Parathyroid adenoma (tissue), 2 donors: ENCODE data around the gene RSF1.
A peak's percentile ranks its signal among the peaks of the same experiment; 100 is the strongest.

Experiments
- H2AFZ ChIP-seq: fragments of 300-600 bp; sonication (generic); one replicate; pipeline ENCODE4 v1.7.0; 2017; ENCODE audit warnings: antibody characterized with exemption, mild to moderate bottlenecking
- H3K27ac ChIP-seq: fragments of 300-600 bp; sonication (generic); one replicate; pipeline ENCODE4 v1.7.0; 2017
- H3K27me3 ChIP-seq: fragments of 300-600 bp; sonication (generic); one replicate; pipeline ENCODE4 v1.7.0; 2017; ENCODE audit warnings: low read length; ENCODE audit not compliant: control insufficient read depth, insufficient read depth
- H3K36me3 ChIP-seq: fragments of 300-600 bp; sonication (generic); one replicate; pipeline ENCODE4 v1.7.0; 2017; ENCODE audit warnings: low read length; ENCODE audit not compliant: control insufficient read depth, insufficient read depth
- H3K4me1 ChIP-seq: fragments of 300-600 bp; sonication (generic); one replicate; pipeline ENCODE4 v1.7.0; 2017; ENCODE audit warnings: control low read depth
- H3K4me2 ChIP-seq: fragments of 300-600 bp; sonication (generic); one replicate; pipeline ENCODE4 v1.7.0; 2017; ENCODE audit warnings: low read length
- H3K4me3 ChIP-seq: fragments of 300-600 bp; sonication (generic); one replicate; pipeline ENCODE4 v1.7.0; 2017; ENCODE audit warnings: low read depth, low read length
- H3K79me2 ChIP-seq: fragments of 300-600 bp; sonication (generic); one replicate; pipeline ENCODE4 v1.7.0; 2017; ENCODE audit warnings: control low read depth
- H3K9ac ChIP-seq: fragments of 300-600 bp; sonication (generic); one replicate; pipeline ENCODE4 v1.7.0; 2017; ENCODE audit warnings: mild to moderate bottlenecking
- H3K9me3 ChIP-seq: fragments of 300-600 bp; sonication (generic); one replicate; pipeline ENCODE4 v1.7.0; 2017; ENCODE audit warnings: low read length; ENCODE audit not compliant: control insufficient read depth
- CTCF ChIP-seq: fragments of 300-600 bp; sonication (generic); IDR thresholded peaks from one replicate; pipeline ENCODE4 v1.7.0; 2017; ENCODE audit warnings: antibody characterized with exemption, mild to moderate bottlenecking
- donor health status: primary hyperparathyroidism.

Gene RSF1

GRCh38 chr11:77821349-77821851 lies 878 bp upstream of the RSF1 start:
- no peak for TF ChIP-seq CTCF
- Histone ChIP-seq H3K4me2 (peak overlapping the region; percentile 86), H3K27ac (peak overlapping the region; percentile 8), H3K4me3 (peak overlapping the region; percentile 79), H3K9ac (no peak overlapping the region), H3K36me3 (no peaks in the 10 kb centered on the region), H3K9me3 (no peaks in the 10 kb centered on the region), H3K27me3 (no peaks in the 10 kb centered on the region), H2AFZ (peak overlapping the region; percentile 75), H3K4me1 (peaks cover 5% of the 10 kb centered on the region), H3K79me2 (peaks cover 11% of the 10 kb centered on the region)

GRCh38 chr11:77819921-77820564 lies 479 bp downstream of the RSF1 start:
- Histone ChIP-seq H3K79me2 (peaks cover 12% of the 10 kb centered on the region), H3K9me3 (no peaks in the 10 kb centered on the region), H3K9ac (peak overlapping the region; percentile 76), H3K4me3 (peak overlapping the region; percentile 79), H2AFZ (peak overlapping the region; percentile 85), H3K4me2 (peak overlapping the region; percentile 80), H3K4me1 (peaks cover 5% of the 10 kb centered on the region), H3K27me3 (no peaks in the 10 kb centered on the region), H3K36me3 (no peaks in the 10 kb centered on the region), H3K27ac (peak overlapping the region; percentile 83)
- no peak for TF ChIP-seq CTCF

GRCh38 chr11:77819411-77819920 lies 1.1 kb downstream of the RSF1 start:
- Histone ChIP-seq H3K4me3 (peak overlapping the region; percentile 79), H3K4me1 (peaks cover 5% of the 10 kb centered on the region), H3K79me2 (peaks cover 17% of the 10 kb centered on the region), H2AFZ (peak overlapping the region; percentile 85), H3K27ac (peak overlapping the region; percentile 83), H3K27me3 (no peaks in the 10 kb centered on the region), H3K9me3 (no peaks in the 10 kb centered on the region), H3K36me3 (no peaks in the 10 kb centered on the region), H3K9ac (peak overlapping the region; percentile 76), H3K4me2 (peak overlapping the region; percentile 80)
- TF ChIP-seq CTCF: no peak

- Histone ChIP-seq H3K27me3 (no peaks in the 10 kb centered on the region), H3K9ac (no peak overlapping the region), H2AFZ (no peak overlapping the region), H3K9me3 (no peaks in the 10 kb centered on the region), H3K79me2 (peaks cover 40% of the 10 kb centered on the region), H3K4me2 (no peak overlapping the region), H3K4me3 (no peak overlapping the region), H3K4me1 (peaks cover 5% of the 10 kb centered on the region), H3K36me3 (no peaks in the 10 kb centered on the region), H3K27ac (no peak overlapping the region)
- TF ChIP-seq CTCF: no peak
Observed at GRCh38 chr11:77815459-77815858, 5.1 kb downstream of the RSF1 start.

GRCh38 chr11:77814848-77815247 lies 5.7 kb downstream of the RSF1 start:
- no peak overlapping the region for H3K4me3 ChIP-seq
- H3K27me3 ChIP-seq: no peaks in the 10 kb centered on the region
- H3K27ac ChIP-seq: no peak overlapping the region
- no peak overlapping the region for H2AFZ ChIP-seq
- TF ChIP-seq CTCF: no peak
- H3K79me2 ChIP-seq: peaks cover 44% of the 10 kb centered on the region
- H3K9ac ChIP-seq: no peak overlapping the region
- H3K36me3 ChIP-seq: no peaks in the 10 kb centered on the region
- H3K9me3 ChIP-seq: no peaks in the 10 kb centered on the region
- no peak overlapping the region for H3K4me2 ChIP-seq
- H3K4me1 ChIP-seq: peaks cover 5% of the 10 kb centered on the region
